AG04449 (cell line): ENCODE measurements around the gene PLEKHJ1.

ENCODE experiments used
- CTCF ChIA-PET: fragments of 350-600 bp; formaldehyde crosslinking; extraction: SDS; loops from one replicate; lab custom pipeline; 2021; ENCODE audit warnings: antibody characterized with exemption; lab: Yijun Ruan, JAX
- POLR2A ChIA-PET: fragments of 400-600, 350-600 bp; formaldehyde crosslinking; extraction: SDS; loops from one replicate; lab custom pipeline; 2020; ENCODE audit warnings: antibody characterized with exemption, inconsistent platforms; lab: Yijun Ruan, JAX
- DNase-seq: peaks from one replicate; pipeline ENCODE4 v3.0.0-alpha.2; 2010; ENCODE audit warnings: low read depth, low spot score
- H3K4me3 ChIP-seq: 2 replicates; pipeline ENCODE4 v1.5.1; 2011; ENCODE audit warnings: low read depth, mild to moderate bottlenecking, control low read depth, low read length
- CTCF ChIP-seq: IDR thresholded peaks from one replicate; pipeline ENCODE4 v1.5.1; 2011; ENCODE audit warnings: mild to moderate bottlenecking, moderate library complexity, low read length, control low read depth, inconsistent platforms; ENCODE audit not compliant: insufficient read depth; ENCODE audit errors: missing control alignments

The PLEKHJ1 gene

GRCh38 chr19:2270157-2270422, 34.0 kb upstream of the PLEKHJ1 start:
- POLR2A ChIA-PET, result interaction anchor here (0.7 to 1.1 kb wide), 4 partner anchors 15 to 114 kb away, joined by 3 to 6 read pairs (median 3); no protein-coding TSS in a partner anchor
- no peak for TF ChIP-seq CTCF
- peak overlapping the region; percentile 100 for H3K4me3 ChIP-seq
- CTCF ChIA-PET, result interaction anchor here (0.9 to 1.5 kb wide), 3 partner anchors 10 to 112 kb away, joined by 3 to 4 read pairs (median 3); no protein-coding TSS in a partner anchor
- DNase-seq, result no peak

- CTCF ChIA-PET, result interaction anchor here (0.9 to 1.2 kb wide), 2 partner anchors 10 to 111 kb away, joined by 3 read pairs; no protein-coding TSS in a partner anchor
- H3K4me3 ChIP-seq, result peak overlapping the region; percentile 100
- TF ChIP-seq CTCF, result no peak
- DNase-seq, result peak; percentile 56
- POLR2A ChIA-PET, result interaction anchor here (0.7 to 1.1 kb wide), 4 partner anchors 14 to 113 kb away, joined by 3 to 6 read pairs (median 3); no protein-coding TSS in a partner anchor
These were observed 33.4 kb upstream of the PLEKHJ1 start for GRCh38 chr19:2269244-2270156.

- CTCF ChIA-PET, result no interaction called here
- POLR2A ChIA-PET, result no interaction called here
- no peak for DNase-seq
- H3K4me3 ChIP-seq, result peak overlapping the region; percentile 72
- no peak for TF ChIP-seq CTCF
These were observed 32.7 kb upstream of the PLEKHJ1 start for GRCh38 chr19:2268861-2269243.

- H3K4me3 ChIP-seq, result peak overlapping the region; percentile 72
- CTCF ChIA-PET, result interaction anchor here (1.5 kb wide), 1 partner anchor 113 kb away, joined by 4 read pairs; no protein-coding TSS in a partner anchor
- DNase-seq, result no peak
- TF ChIP-seq CTCF, result no peak
- POLR2A ChIA-PET, result interaction anchor here (0.6 kb wide), 1 partner anchor 161 kb away, joined by 3 read pairs; no protein-coding TSS in a partner anchor
These were observed 32.3 kb upstream of the PLEKHJ1 start for GRCh38 chr19:2268480-2268830.

GRCh38 chr19:2266183-2266993, 30.3 kb upstream of the PLEKHJ1 start:
- DNase-seq, result no peak
- ChIA-PET CTCF (interaction anchor here (0.9 to 1.4 kb wide), 3 partner anchors 14 to 110 kb away, joined by 3 to 5 read pairs (median 3); no protein-coding TSS in a partner anchor), POLR2A (interaction anchor here (0.6 kb wide), 1 partner anchor 118 kb away, joined by 4 read pairs; no protein-coding TSS in a partner anchor)
- H3K4me3 ChIP-seq, result no peak overlapping the region
- TF ChIP-seq CTCF, result no peak
